Tibial nerve (tissue), 4 donors: ENCODE measurements around the gene RELA.
A peak's percentile ranks its signal among the peaks of the same experiment; 100 is the strongest.
"Not testable (repeated sequence)": the region's sequence is repeated elsewhere in the genome, so short reads cannot be mapped to it uniquely, and the experiment has no call there.

Experiments
- CTCF ChIP-seq, 5 experiments: fragments of 200-600 bp in 3 of 5; fragments of 450-650 bp in 2 of 5; sonication (generic) in 3 of 5; IDR thresholded peaks; one replicate each; pipeline ENCODE4 v1.5.1; 2016 to 2019; ENCODE audit warnings: antibody characterized with exemption in 5 of 5, mild to moderate bottlenecking in 3 of 5, moderate library complexity in 2 of 5
- EP300 ChIP-seq, 2 donors: sonication (generic); formaldehyde crosslinking; IDR thresholded peaks; one replicate each; pipeline ENCODE4 v1.6.1; 2017; ENCODE audit warnings: antibody characterized with exemption in 2 of 2, mild to moderate bottlenecking in 1 of 2
- POLR2A ChIP-seq, 2 donors: fragments of 450-650 bp; IDR thresholded peaks; one replicate each; pipeline ENCODE4 v1.6.1; 2017; ENCODE audit warnings: antibody characterized with exemption in 2 of 2, mild to moderate bottlenecking in 2 of 2, moderate library complexity in 2 of 2

DNA sequence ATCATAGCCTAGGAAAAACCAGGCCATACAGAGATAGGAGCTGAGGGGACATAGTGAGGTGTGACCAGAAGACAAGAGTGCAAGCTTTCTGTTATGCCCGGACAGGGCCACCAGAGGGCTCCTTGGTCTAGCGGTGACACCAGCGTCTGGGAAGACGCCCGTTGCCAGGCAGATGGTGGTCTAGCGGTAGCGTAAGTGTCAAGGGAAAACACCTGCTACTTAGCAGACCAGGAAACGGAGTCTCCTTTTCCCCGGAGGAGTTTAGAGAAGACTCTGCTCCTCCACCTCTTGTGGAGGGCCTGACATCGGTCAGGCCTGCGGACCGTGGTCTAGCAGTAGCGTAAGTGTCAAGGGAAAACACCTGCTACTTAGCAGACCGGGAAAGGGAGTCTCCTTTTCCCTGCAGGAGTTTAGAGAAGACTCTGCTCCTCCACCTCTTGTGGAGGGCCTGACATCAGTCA lies 43.6 kb upstream of the RELA start:
- TF ChIP-seq CTCF (IDR thresholded peaks at IDR 0.05) = peak; percentile 59 to 83 (median 75)
- not testable (repeated sequence) for TF ChIP-seq POLR2A, EP300 (IDR thresholded peaks at IDR 0.05)
